WTC11 (cell line): ENCODE measurements around the gene CACNB4.

Experiments
- ESRRA ChIP-seq: sonication (generic); formaldehyde crosslinking; IDR thresholded peaks from 2 replicates; pipeline ENCODE4 v1.8.1; 2022; ENCODE audit warnings: mild to moderate bottlenecking, missing genetic modification reagents, borderline replicate concordance
- KAT7 ChIP-seq: sonication (generic); formaldehyde crosslinking; IDR thresholded peaks from 2 replicates; pipeline ENCODE4 v1.8.1; 2023; ENCODE audit warnings: missing genetic modification reagents, mild to moderate bottlenecking, borderline replicate concordance
- SMAD4 ChIP-seq: sonication (generic); formaldehyde crosslinking; IDR thresholded peaks from 2 replicates; pipeline ENCODE4 v1.8.0; 2022; ENCODE audit warnings: mild to moderate bottlenecking, missing genetic modification reagents
- TEAD1 ChIP-seq: sonication (generic); formaldehyde crosslinking; IDR thresholded peaks from 2 replicates; pipeline ENCODE4 v1.8.0; 2022; ENCODE audit warnings: mild to moderate bottlenecking, missing genetic modification reagents
- ZNF138 ChIP-seq: sonication (generic); formaldehyde crosslinking; conservative IDR thresholded peaks from 2 replicates; pipeline ENCODE4 v1.8.1; 2022; ENCODE audit warnings: mild to moderate bottlenecking, moderate library complexity, missing genetic modification reagents
- TF ChIP-seq, protein P1 (sequence below): fragments of 200-600 bp; IDR thresholded peaks from 2 replicates; pipeline ENCODE4 v1.8.0; 2022; ENCODE audit warnings: antibody characterized with exemption
- TF ChIP-seq, protein P2 (sequence below): fragments of 250-450 bp; sonication (Bioruptor Pico); IDR thresholded peaks from 2 replicates; pipeline ENCODE4 v1.9.0; 2021; ENCODE audit warnings: moderate library complexity, mild to moderate bottlenecking, inconsistent platforms, borderline replicate concordance
- TF ChIP-seq, protein P3 (sequence below): sonication (generic); formaldehyde crosslinking; IDR thresholded peaks from 2 replicates; pipeline ENCODE4 v1.8.0; 2022; ENCODE audit warnings: mild to moderate bottlenecking, missing genetic modification reagents
- TF ChIP-seq, protein P4 (sequence below): sonication (generic); formaldehyde crosslinking; conservative IDR thresholded peaks from 2 replicates; pipeline ENCODE4 v1.8.1; 2022; ENCODE audit warnings: mild to moderate bottlenecking, missing genetic modification reagents
- TF ChIP-seq, protein P5 (sequence below): fragments of 250-450 bp; sonication (Bioruptor Pico); IDR thresholded peaks from 2 replicates; pipeline ENCODE4 v1.9.0; 2021; ENCODE audit warnings: mild to moderate bottlenecking
- TF ChIP-seq, protein P6 (sequence below): fragments of 250-450 bp; sonication (Bioruptor Pico); IDR thresholded peaks from 2 replicates; pipeline ENCODE4 v1.9.0; 2021; ENCODE audit warnings: mild to moderate bottlenecking

DNA sequence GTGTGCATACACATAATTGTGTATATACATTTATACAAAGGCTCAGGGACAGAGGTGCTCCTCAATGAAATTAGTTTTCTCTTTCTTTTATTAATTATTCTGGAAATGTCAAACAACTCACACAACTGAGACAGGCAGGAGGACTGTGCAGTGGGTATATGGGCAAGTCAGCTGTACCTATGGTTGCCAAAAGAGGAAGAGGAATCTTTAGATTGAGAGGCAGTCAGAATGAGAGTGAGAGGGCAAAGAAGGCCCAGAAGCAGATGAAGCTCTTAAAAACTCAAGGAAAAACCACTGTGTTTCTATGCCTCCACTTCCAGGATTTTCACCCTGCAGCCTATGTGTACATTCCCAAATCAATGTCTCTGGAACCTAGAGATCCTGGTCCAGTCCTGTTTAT, 79.1 kb downstream of the CACNB4 start:
- TF ChIP-seq, protein P1, sequence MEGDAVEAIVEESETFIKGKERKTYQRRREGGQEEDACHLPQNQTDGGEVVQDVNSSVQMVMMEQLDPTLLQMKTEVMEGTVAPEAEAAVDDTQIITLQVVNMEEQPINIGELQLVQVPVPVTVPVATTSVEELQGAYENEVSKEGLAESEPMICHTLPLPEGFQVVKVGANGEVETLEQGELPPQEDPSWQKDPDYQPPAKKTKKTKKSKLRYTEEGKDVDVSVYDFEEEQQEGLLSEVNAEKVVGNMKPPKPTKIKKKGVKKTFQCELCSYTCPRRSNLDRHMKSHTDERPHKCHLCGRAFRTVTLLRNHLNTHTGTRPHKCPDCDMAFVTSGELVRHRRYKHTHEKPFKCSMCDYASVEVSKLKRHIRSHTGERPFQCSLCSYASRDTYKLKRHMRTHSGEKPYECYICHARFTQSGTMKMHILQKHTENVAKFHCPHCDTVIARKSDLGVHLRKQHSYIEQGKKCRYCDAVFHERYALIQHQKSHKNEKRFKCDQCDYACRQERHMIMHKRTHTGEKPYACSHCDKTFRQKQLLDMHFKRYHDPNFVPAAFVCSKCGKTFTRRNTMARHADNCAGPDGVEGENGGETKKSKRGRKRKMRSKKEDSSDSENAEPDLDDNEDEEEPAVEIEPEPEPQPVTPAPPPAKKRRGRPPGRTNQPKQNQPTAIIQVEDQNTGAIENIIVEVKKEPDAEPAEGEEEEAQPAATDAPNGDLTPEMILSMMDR: no peak
- TF ChIP-seq, protein P2, sequence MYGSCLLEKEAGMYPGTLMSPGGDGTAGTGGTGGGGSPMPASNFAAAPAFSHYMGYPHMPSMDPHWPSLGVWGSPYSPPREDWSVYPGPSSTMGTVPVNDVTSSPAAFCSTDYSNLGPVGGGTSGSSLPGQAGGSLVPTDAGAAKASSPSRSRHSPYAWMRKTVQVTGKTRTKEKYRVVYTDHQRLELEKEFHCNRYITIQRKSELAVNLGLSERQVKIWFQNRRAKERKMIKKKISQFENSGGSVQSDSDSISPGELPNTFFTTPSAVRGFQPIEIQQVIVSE: no peak
- TF ChIP-seq TEAD1 (CRISPR knock-in tag): no peak
- no peak for TF ChIP-seq ESRRA (CRISPR knock-in tag)
- TF ChIP-seq, protein P3, sequence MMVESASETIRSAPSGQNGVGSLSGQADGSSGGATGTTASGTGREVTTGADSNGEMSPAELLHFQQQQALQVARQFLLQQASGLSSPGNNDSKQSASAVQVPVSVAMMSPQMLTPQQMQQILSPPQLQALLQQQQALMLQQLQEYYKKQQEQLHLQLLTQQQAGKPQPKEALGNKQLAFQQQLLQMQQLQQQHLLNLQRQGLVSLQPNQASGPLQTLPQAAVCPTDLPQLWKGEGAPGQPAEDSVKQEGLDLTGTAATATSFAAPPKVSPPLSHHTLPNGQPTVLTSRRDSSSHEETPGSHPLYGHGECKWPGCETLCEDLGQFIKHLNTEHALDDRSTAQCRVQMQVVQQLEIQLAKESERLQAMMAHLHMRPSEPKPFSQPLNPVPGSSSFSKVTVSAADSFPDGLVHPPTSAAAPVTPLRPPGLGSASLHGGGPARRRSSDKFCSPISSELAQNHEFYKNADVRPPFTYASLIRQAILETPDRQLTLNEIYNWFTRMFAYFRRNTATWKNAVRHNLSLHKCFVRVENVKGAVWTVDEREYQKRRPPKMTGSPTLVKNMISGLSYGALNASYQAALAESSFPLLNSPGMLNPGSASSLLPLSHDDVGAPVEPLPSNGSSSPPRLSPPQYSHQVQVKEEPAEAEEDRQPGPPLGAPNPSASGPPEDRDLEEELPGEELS (CRISPR knock-in tag): no peak
- TF ChIP-seq ZNF138 (CRISPR knock-in tag): no peak
- TF ChIP-seq SMAD4 (CRISPR knock-in tag): no peak
- TF ChIP-seq, protein P4, sequence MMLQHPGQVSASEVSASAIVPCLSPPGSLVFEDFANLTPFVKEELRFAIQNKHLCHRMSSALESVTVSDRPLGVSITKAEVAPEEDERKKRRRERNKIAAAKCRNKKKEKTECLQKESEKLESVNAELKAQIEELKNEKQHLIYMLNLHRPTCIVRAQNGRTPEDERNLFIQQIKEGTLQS (CRISPR knock-in tag): no peak
- TF ChIP-seq, protein P5, sequence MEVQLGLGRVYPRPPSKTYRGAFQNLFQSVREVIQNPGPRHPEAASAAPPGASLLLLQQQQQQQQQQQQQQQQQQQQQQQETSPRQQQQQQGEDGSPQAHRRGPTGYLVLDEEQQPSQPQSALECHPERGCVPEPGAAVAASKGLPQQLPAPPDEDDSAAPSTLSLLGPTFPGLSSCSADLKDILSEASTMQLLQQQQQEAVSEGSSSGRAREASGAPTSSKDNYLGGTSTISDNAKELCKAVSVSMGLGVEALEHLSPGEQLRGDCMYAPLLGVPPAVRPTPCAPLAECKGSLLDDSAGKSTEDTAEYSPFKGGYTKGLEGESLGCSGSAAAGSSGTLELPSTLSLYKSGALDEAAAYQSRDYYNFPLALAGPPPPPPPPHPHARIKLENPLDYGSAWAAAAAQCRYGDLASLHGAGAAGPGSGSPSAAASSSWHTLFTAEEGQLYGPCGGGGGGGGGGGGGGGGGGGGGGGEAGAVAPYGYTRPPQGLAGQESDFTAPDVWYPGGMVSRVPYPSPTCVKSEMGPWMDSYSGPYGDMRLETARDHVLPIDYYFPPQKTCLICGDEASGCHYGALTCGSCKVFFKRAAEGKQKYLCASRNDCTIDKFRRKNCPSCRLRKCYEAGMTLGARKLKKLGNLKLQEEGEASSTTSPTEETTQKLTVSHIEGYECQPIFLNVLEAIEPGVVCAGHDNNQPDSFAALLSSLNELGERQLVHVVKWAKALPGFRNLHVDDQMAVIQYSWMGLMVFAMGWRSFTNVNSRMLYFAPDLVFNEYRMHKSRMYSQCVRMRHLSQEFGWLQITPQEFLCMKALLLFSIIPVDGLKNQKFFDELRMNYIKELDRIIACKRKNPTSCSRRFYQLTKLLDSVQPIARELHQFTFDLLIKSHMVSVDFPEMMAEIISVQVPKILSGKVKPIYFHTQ (CRISPR knock-in tag): no peak
- no peak for TF ChIP-seq KAT7 (CRISPR knock-in tag)
- TF ChIP-seq, protein P6, sequence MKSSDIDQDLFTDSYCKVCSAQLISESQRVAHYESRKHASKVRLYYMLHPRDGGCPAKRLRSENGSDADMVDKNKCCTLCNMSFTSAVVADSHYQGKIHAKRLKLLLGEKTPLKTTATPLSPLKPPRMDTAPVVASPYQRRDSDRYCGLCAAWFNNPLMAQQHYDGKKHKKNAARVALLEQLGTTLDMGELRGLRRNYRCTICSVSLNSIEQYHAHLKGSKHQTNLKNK (CRISPR knock-in tag): no peak
